ENCODE data around the gene PSMD5.

DNA sequence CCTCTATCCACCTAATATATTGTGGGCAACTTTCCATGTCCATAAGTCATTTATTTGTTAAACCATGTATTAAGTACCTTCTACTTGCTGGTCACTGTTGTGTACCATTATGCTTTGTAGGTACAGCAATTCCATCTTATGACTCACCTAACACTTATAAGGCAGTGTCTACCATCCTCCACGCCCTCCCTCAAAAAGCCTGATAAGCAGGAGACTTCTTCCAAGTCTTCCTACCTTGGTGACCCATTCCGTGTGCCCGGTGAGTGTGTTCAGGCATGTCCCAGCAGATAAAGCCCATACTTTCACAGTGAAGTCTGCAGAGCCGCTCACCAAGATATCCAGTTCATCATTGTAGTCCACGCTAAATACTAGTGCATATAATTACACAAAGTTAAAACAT, 66.9 kb downstream of the PSMD5 start:
- TF ChIP-seq, protein P1, sequence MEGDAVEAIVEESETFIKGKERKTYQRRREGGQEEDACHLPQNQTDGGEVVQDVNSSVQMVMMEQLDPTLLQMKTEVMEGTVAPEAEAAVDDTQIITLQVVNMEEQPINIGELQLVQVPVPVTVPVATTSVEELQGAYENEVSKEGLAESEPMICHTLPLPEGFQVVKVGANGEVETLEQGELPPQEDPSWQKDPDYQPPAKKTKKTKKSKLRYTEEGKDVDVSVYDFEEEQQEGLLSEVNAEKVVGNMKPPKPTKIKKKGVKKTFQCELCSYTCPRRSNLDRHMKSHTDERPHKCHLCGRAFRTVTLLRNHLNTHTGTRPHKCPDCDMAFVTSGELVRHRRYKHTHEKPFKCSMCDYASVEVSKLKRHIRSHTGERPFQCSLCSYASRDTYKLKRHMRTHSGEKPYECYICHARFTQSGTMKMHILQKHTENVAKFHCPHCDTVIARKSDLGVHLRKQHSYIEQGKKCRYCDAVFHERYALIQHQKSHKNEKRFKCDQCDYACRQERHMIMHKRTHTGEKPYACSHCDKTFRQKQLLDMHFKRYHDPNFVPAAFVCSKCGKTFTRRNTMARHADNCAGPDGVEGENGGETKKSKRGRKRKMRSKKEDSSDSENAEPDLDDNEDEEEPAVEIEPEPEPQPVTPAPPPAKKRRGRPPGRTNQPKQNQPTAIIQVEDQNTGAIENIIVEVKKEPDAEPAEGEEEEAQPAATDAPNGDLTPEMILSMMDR (conservative IDR thresholded peaks at IDR 0.05 in 1 of 2, IDR thresholded peaks at IDR 0.05 in 1 of 2; ENCODE audit: extremely low read depth in 1 of 2, insufficient read depth in 1 of 2, low read depth in 1 of 2, low read length in 2 of 2): no peak
- TF ChIP-seq EZH2 (IDR thresholded peaks at IDR 0.05; ENCODE audit: borderline replicate concordance, low read length): no peak

Measured in mammary epithelial cell (primary cell).